ENCODE results near the gene PON1.

PON1 gene

GRCh38 chr7:95316588-95316987 is 7.7 kb downstream of the PON1 start:
- no peak for DNase-seq

- DNase-seq = no peak
Measured at GRCh38 chr7:95312561-95312960, 11.8 kb downstream of the PON1 start.

GRCh38 chr7:95311389-95311788 is 12.9 kb downstream of the PON1 start:
- DNase-seq = no peak

GRCh38 chr7:95309951-95310350 is 14.4 kb downstream of the PON1 start:
- DNase-seq = no peak

- no peak for DNase-seq
Measured at GRCh38 chr7:95304990-95305389, 19.3 kb downstream of the PON1 start.

- DNase-seq = no peak
Measured at GRCh38 chr7:95303013-95303905, 21.1 kb downstream of the PON1 start.

- DNase-seq = no peak
Measured at GRCh38 chr7:95298091-95298490, 26.2 kb downstream of the PON1 start.

GRCh38 chr7:95297041-95297440 is 27.3 kb downstream of the PON1 start:
- DNase-seq = no peak

GRCh38 chr7:95296456-95296855 is 27.9 kb downstream of the PON1 start:
- no peak for DNase-seq

- no peak for DNase-seq
Measured at GRCh38 chr7:95295397-95295796, 28.9 kb downstream of the PON1 start.

GRCh38 chr7:95290166-95290830 is 34.0 kb downstream of the PON1 start:
- DNase-seq = no peak

- DNase-seq = no peak
Measured at GRCh38 chr7:95286096-95286495, 38.2 kb downstream of the PON1 start.

- no peak for DNase-seq
Measured at GRCh38 chr7:95279417-95279816, 44.9 kb downstream of the PON1 start.

GRCh38 chr7:95276114-95276513 is 48.2 kb downstream of the PON1 start:
- DNase-seq = no peak

- no peak for DNase-seq
Measured at GRCh38 chr7:95269640-95270039, 54.7 kb downstream of the PON1 start.

- no peak for DNase-seq
Measured at GRCh38 chr7:95267754-95268153, 56.6 kb downstream of the PON1 start.

GRCh38 chr7:95265634-95266033 is 58.7 kb downstream of the PON1 start:
- DNase-seq = no peak

GRCh38 chr7:95264363-95264891 is 59.9 kb downstream of the PON1 start:
- DNase-seq = no peak

- no peak for DNase-seq
Measured at GRCh38 chr7:95263785-95264362, 60.5 kb downstream of the PON1 start.

- DNase-seq = no peak
Measured at GRCh38 chr7:95262875-95263274, 61.5 kb downstream of the PON1 start.

- DNase-seq = no peak
Measured at GRCh38 chr7:95261895-95262415, 62.4 kb downstream of the PON1 start.

- no peak for DNase-seq
Measured at GRCh38 chr7:95255691-95256090, 68.6 kb downstream of the PON1 start.

GRCh38 chr7:95253986-95254385 is 70.3 kb downstream of the PON1 start:
- no peak for DNase-seq

- no peak for DNase-seq
Measured at GRCh38 chr7:95251966-95252365, 72.4 kb downstream of the PON1 start.

Data from CD4-positive, alpha-beta T cell treated with Interleukin-12 subunit alpha and Interleukin-12 subunit beta, for 1 hour (primary cell).